ENCODE results near the gene MIER3.

GRCh38 chr5:56941981-56942380 is 9.9 kb downstream of the MIER3 start:
- TF ChIP-seq ZBTB43 (CRISPR knock-in tag; IDR thresholded peaks at IDR 0.05) (no peak), GMEB1 (CRISPR knock-in tag; IDR thresholded peaks at IDR 0.05) (no peak), NFYB (IDR thresholded peaks at IDR 0.05; ENCODE audit: extremely low read depth, insufficient read length) (no peak)
